Fibroblast of lung (primary cell): Measurements from ENCODE around the gene KLK4. TPM values are rescaled to one million over a fixed set of nuclear protein-coding genes. Genes with fewer than 3 reads are reported as not detected.

Experiments used
- DNase-seq, 2 donors: peaks; one replicate each; pipeline versions ENCODE4 v3.0.0 to v3.0.0-alpha.2; 2010; ENCODE audit warnings: low read depth in 2 of 2
- H2AFZ ChIP-seq: 2 replicates; pipeline ENCODE4 v1.5.1; 2012; ENCODE audit warnings: low read length, control low read depth, inconsistent platforms
- H3K27ac ChIP-seq: 2 replicates; pipeline ENCODE4 v1.5.1; 2011; ENCODE audit warnings: low read length, control low read depth; ENCODE audit not compliant: insufficient read depth
- H3K27me3 ChIP-seq: 2 replicates; pipeline ENCODE4 v1.5.1; 2011; ENCODE audit warnings: mild to moderate bottlenecking, low read length; ENCODE audit not compliant: control insufficient read depth, insufficient read depth
- H3K36me3 ChIP-seq: 2 replicates; pipeline ENCODE4 v1.5.1; 2011; ENCODE audit warnings: low read length; ENCODE audit not compliant: control insufficient read depth, insufficient read depth
- H3K4me1 ChIP-seq: 2 replicates; pipeline ENCODE4 v1.5.1; 2011; ENCODE audit warnings: low read length; ENCODE audit not compliant: control insufficient read depth, insufficient read depth; ENCODE audit errors: extremely low read depth
- H3K4me2 ChIP-seq: 2 replicates; pipeline ENCODE4 v1.5.1; 2011; ENCODE audit warnings: low read length, control low read depth; ENCODE audit not compliant: insufficient read depth; ENCODE audit errors: extremely low read depth
- H3K4me3 ChIP-seq, 4 experiments: fragments of 200-600 bp in 1 of 4; sonication (generic) in 1 of 4; replicated peaks in 1 of 4; 2 replicates each; pipeline ENCODE4 v1.5.1; 2011 to 2016; ENCODE audit warnings: low read length in 4 of 4, low read depth in 3 of 4, mild to moderate bottlenecking in 3 of 4, control low read depth in 2 of 4, inconsistent platforms in 1 of 4, mixed read lengths in 1 of 4; ENCODE audit not compliant: insufficient read depth in 1 of 4; ENCODE audit errors: control extremely low read depth in 1 of 4
- H3K79me2 ChIP-seq: 2 replicates; pipeline ENCODE4 v1.5.1; 2012; ENCODE audit warnings: mild to moderate bottlenecking, low read length, inconsistent platforms; ENCODE audit not compliant: control insufficient read depth, insufficient read depth
- H3K9ac ChIP-seq: 2 replicates; pipeline ENCODE4 v1.5.1; 2011; ENCODE audit warnings: mild to moderate bottlenecking, low read length, control low read depth; ENCODE audit not compliant: insufficient read depth
- H3K9me3 ChIP-seq: 2 replicates; pipeline ENCODE4 v1.5.1; 2012; ENCODE audit warnings: low read depth, low read length; ENCODE audit not compliant: control insufficient read depth, insufficient read depth
- H4K20me1 ChIP-seq: 2 replicates; pipeline ENCODE4 v1.5.1; 2011; ENCODE audit warnings: low read length; ENCODE audit not compliant: control insufficient read depth, insufficient read depth; ENCODE audit errors: extremely low read depth
- EZH2 ChIP-seq: IDR thresholded peaks from 2 replicates; pipeline ENCODE4 v1.5.1; 2012; ENCODE audit warnings: low read length, control low read depth, mild to moderate bottlenecking; ENCODE audit errors: missing control alignments
- polyA minus RNA-seq: library from RNA; depleted of rRNA, polyadenylated mRNA; stranded (reverse); fragments of >200 nt; gene quantifications from 2 replicates; pipeline ENCODE4 v1.2.3, GENCODE V29; 2011; ENCODE audit warnings: low replicate concordance
- polyA plus RNA-seq, 2 donors: library from polyadenylated mRNA; depleted of rRNA in 1 of 2; stranded (reverse) in 1 of 2; unstranded in 1 of 2; fragments of >200 nt; gene quantifications; 2 replicates each; pipeline ENCODE4 v1.2.1, GENCODE V29; 2011 to 2012; ENCODE audit warnings: missing spikeins in 1 of 2
- total RNA-seq: library from RNA; depleted of rRNA; stranded (reverse); fragments of >200 nt; gene quantifications from 2 replicates; pipeline ENCODE4 v1.2.1, GENCODE V29; 2014
- TF ChIP-seq, protein P1 (sequence below), 2 donors: IDR thresholded peaks in 1 of 2; conservative IDR thresholded peaks in 1 of 2; 1 replicate in 1 of 2; 2 replicates in 1 of 2; pipeline ENCODE4 v1.5.1; 2011 to 2012; ENCODE audit warnings: low read length in 2 of 2, control low read depth in 1 of 2, inconsistent platforms in 1 of 2, low read depth in 1 of 2, mild to moderate bottlenecking in 1 of 2

Gene KLK4, protein sequence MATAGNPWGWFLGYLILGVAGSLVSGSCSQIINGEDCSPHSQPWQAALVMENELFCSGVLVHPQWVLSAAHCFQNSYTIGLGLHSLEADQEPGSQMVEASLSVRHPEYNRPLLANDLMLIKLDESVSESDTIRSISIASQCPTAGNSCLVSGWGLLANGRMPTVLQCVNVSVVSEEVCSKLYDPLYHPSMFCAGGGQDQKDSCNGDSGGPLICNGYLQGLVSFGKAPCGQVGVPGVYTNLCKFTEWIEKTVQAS
- total RNA-seq (not detected in 2 replicates), polyA plus RNA-seq (not detected in 2 replicates), polyA minus RNA-seq (not detected in 2 replicates)
- not detected in 2 replicates for polyA plus RNA-seq (2012)

- no peak within 1 kb of the TSS for H2AFZ ChIP-seq
Measured at GRCh38 chr19:50911206-50912101, at the start of gene KLK4. Gene KLK4, minus strand, starts transcription at chr19:50911395. Its CDS starts 657 bp downstream, at chr19:50910738.

GRCh38 chr19:50959731-50960500 is 48.7 kb upstream of the KLK4 start:
- Histone ChIP-seq H3K4me3 (no peak overlapping the region), H3K27ac (no peak overlapping the region), H3K4me2 (no peak overlapping the region), H4K20me1 (no peaks in the 10 kb centered on the region), H3K36me3 (no peaks in the 10 kb centered on the region), H2AFZ (no peak overlapping the region), H3K9ac (no peak overlapping the region), H3K27me3 (no peaks in the 10 kb centered on the region), H3K4me1 (no peaks in the 10 kb centered on the region), H3K9me3 (no peaks in the 10 kb centered on the region), H3K79me2 (no peaks in the 10 kb centered on the region)
- DNase-seq, result no peak
- TF ChIP-seq EZH2, result no peak
- TF ChIP-seq, protein P1, sequence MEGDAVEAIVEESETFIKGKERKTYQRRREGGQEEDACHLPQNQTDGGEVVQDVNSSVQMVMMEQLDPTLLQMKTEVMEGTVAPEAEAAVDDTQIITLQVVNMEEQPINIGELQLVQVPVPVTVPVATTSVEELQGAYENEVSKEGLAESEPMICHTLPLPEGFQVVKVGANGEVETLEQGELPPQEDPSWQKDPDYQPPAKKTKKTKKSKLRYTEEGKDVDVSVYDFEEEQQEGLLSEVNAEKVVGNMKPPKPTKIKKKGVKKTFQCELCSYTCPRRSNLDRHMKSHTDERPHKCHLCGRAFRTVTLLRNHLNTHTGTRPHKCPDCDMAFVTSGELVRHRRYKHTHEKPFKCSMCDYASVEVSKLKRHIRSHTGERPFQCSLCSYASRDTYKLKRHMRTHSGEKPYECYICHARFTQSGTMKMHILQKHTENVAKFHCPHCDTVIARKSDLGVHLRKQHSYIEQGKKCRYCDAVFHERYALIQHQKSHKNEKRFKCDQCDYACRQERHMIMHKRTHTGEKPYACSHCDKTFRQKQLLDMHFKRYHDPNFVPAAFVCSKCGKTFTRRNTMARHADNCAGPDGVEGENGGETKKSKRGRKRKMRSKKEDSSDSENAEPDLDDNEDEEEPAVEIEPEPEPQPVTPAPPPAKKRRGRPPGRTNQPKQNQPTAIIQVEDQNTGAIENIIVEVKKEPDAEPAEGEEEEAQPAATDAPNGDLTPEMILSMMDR (conservative IDR thresholded peaks at IDR 0.05 in 1 of 2, IDR thresholded peaks at IDR 0.05 in 1 of 2; ENCODE audit: low read depth in 1 of 2, low read length in 2 of 2), result no peak

More at GRCh38 chr19:50911206-50912101, at the start of gene KLK4:
- no peaks in the 10 kb centered on the region for H3K79me2 ChIP-seq
- no peak within 1 kb of the TSS for H3K4me2 ChIP-seq
- H3K36me3 ChIP-seq, result no peaks in the 10 kb centered on the region
- peaks cover 9% of the 10 kb centered on the region for H3K27me3 ChIP-seq
- H3K9me3 ChIP-seq, result no peaks in the 10 kb centered on the region
- H3K4me3 ChIP-seq, result no peak within 1 kb of the TSS
- no peak for DNase-seq
- TF ChIP-seq, protein P1 (conservative IDR thresholded peaks at IDR 0.05 in 1 of 2, IDR thresholded peaks at IDR 0.05 in 1 of 2; ENCODE audit: low read depth in 1 of 2, low read length in 2 of 2), result no peak
- no peak for TF ChIP-seq EZH2
- H4K20me1 ChIP-seq, result no peaks in the 10 kb centered on the region
- no peak within 1 kb of the TSS for H3K9ac ChIP-seq
- no peaks in the 10 kb centered on the region for H3K4me1 ChIP-seq
- H3K27ac ChIP-seq, result no peak within 1 kb of the TSS
